Measurements from ENCODE around the gene DUS4L. TPM values are rescaled to one million over a fixed set of nuclear protein-coding genes. Genes with fewer than 3 reads are reported as not detected.

DUS4L gene
- total and polyA plus RNA-seq, 7 experiments from 2014 or later = 7.5 to 14.1 (median 10.4) TPM

DNA sequence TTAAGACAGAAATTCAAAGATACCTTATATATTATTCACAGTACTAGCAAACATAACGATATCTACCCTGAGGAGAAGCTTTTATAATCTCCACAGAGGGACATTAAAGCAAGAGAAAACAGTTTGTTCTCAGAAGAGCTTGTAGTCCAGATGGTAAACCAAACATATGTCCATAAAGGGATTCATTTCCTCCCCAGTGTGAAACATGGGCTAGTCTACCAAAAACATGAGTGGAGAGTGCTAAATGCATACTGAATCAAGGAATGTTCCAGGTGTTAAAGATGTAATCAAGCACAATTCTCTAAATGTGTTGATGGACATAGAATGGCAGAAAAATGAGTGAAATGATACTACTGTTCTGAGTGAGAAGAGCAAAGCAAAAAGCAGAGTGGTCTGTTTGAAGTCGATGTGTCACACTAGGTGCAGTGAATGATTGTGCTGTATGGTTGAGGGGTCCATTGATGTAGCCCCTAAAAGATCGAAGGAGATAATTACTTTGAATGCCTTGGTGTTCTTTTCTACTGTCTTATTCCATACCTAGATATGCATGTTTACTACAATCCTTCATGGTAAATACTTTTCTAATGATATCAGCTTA is 41.5 kb downstream of the DUS4L start:
- H3K36me3 Mint-ChIP-seq = peaks cover 7 to 25% (median 20%) of the 10 kb centered on the region in 5 donors
- DNase-seq (no peak), ATAC-seq (no peak)
- Histone ChIP-seq H3K4me1 (ENCODE audit: control insufficient read depth in 2 of 2, insufficient read depth in 2 of 2, low read length in 2 of 2) (no peaks in the 10 kb centered on the region), H3K4me3 (ENCODE audit: low read length) (no peak overlapping the region), H3K9me3 (ENCODE audit: control insufficient read depth in 2 of 3, low read length in 3 of 3) (no peaks in the 10 kb centered on the region), H3K27ac (ENCODE audit: low read depth, low read length) (no peak overlapping the region), H3K36me3 (ENCODE audit: control insufficient read depth in 2 of 3, insufficient read depth in 3 of 3, low read length in 3 of 3) (no peaks in the 10 kb centered on the region), H3K27me3 (ENCODE audit: control insufficient read depth in 2 of 2, insufficient read depth in 2 of 2, low read length in 2 of 2) (no peaks in the 10 kb centered on the region)
- H3K27me3 Mint-ChIP-seq = no peaks in the 10 kb centered on the region
- peaks cover 0 to 2% (median 0%) of the 10 kb centered on the region in 11 donors for H3K9me3 Mint-ChIP-seq
- POLR2A ChIA-PET = no interaction called here
- no peak overlapping the region for H3K27ac Mint-ChIP-seq
- peaks cover 0 to 7% (median 0%) of the 10 kb centered on the region in 7 donors for H3K4me1 Mint-ChIP-seq
- no peak overlapping the region for H3K4me3 Mint-ChIP-seq
- intact Hi-C loops (cut with micrococcal nuclease) = no loop called here
- CTCF ChIA-PET = no interaction called here

DNA sequence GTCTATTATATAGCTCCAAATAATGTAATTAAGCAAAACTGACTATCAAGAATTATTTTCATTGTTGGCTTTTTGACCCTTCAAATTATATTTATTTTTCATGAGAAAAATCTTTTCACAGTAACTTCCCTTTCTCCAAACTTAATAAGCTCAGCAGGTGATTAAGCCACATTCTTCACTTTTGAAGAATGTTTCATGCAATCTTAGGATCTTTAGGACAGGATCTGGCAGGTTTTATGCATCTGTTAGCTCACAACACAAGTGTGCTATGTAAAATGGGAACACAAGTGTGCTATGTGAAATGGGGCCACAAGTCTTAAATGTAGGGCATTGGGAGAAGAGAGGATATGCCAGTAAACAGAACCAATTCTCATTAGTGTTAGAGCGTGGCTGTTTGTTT is 42.5 kb downstream of the DUS4L start:
- Histone ChIP-seq H3K4me1 (ENCODE audit: control insufficient read depth in 2 of 2, insufficient read depth in 2 of 2, low read length in 2 of 2) (no peaks in the 10 kb centered on the region), H3K9me3 (ENCODE audit: control insufficient read depth in 2 of 3, low read length in 3 of 3) (no peaks in the 10 kb centered on the region), H3K36me3 (ENCODE audit: control insufficient read depth in 2 of 3, insufficient read depth in 3 of 3, low read length in 3 of 3) (no peaks in the 10 kb centered on the region), H3K27me3 (ENCODE audit: control insufficient read depth in 2 of 2, insufficient read depth in 2 of 2, low read length in 2 of 2) (no peaks in the 10 kb centered on the region), H3K4me3 (ENCODE audit: low read length) (no peak overlapping the region), H3K27ac (ENCODE audit: low read depth, low read length) (no peak overlapping the region)
- Mint-ChIP-seq H3K4me3 (no peak overlapping the region), H3K27ac (no peak overlapping the region), H3K36me3 (peaks cover 7 to 23% (median 20%) of the 10 kb centered on the region in 5 donors), H3K4me1 (peaks cover 0 to 7% (median 0%) of the 10 kb centered on the region in 7 donors), H3K9me3 (peaks cover 0 to 2% (median 0%) of the 10 kb centered on the region in 11 donors), H3K27me3 (no peaks in the 10 kb centered on the region)
- intact Hi-C loops (cut with micrococcal nuclease) = no loop called here
- CTCF ChIA-PET = no interaction called here
- DNase-seq = no peak
- POLR2A ChIA-PET = no interaction called here
- ATAC-seq = no peak

- Mint-ChIP-seq H3K9me3 (peaks cover 0 to 2% (median 0%) of the 10 kb centered on the region in 11 donors), H3K27ac (no peak overlapping the region), H3K4me3 (no peak overlapping the region), H3K4me1 (peaks cover 0 to 19% (median 0%) of the 10 kb centered on the region in 7 donors), H3K27me3 (no peaks in the 10 kb centered on the region), H3K36me3 (peaks cover 8 to 37% (median 23%) of the 10 kb centered on the region in 5 donors)
- no peaks in the 10 kb centered on the region for H3K36me3 ChIP-seq (ENCODE audit: control insufficient read depth in 2 of 3, insufficient read depth in 3 of 3, low read length in 3 of 3)
- no peaks in the 10 kb centered on the region for H3K27me3 ChIP-seq (ENCODE audit: control insufficient read depth in 2 of 2, insufficient read depth in 2 of 2, low read length in 2 of 2)
- POLR2A ChIA-PET = interaction anchor here (1.0 kb wide), 1 partner anchor 441 kb away, joined by 4 read pairs; the partner anchor contains the start of gene HBP1
- intact Hi-C loops (cut with micrococcal nuclease) = no loop called here
- no peaks in the 10 kb centered on the region for H3K4me1 ChIP-seq (ENCODE audit: control insufficient read depth in 2 of 2, insufficient read depth in 2 of 2, low read length in 2 of 2)
- no peak overlapping the region for H3K4me3 ChIP-seq (ENCODE audit: low read length)
- H3K27ac ChIP-seq (ENCODE audit: low read depth, low read length) = no peak overlapping the region
- CTCF ChIA-PET = no interaction called here
- no peaks in the 10 kb centered on the region for H3K9me3 ChIP-seq (ENCODE audit: control insufficient read depth in 2 of 3, low read length in 3 of 3)
- DNase-seq = no peak
- no peak for ATAC-seq
These were observed 46.1 kb downstream of the DUS4L start for GRCh38 chr7:107609811-107610261.

DNA sequence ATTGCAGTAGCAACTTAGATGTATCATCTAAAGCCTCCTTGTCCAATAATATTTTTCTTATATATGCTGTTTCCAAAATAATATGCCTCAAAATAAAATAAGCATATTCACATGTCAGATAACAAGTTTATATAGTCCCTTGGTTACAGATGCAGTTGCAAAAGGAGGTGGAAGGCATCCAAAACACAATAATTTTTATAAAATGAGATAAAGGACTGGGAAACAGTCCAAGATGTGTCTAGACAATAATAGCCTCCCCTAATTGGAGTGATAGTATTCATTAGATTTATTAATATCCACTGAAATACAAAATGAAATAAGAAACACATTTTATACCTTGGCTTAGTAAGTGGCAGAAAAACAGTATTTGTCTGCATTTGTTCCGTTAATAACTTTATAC is 46.6 kb downstream of the DUS4L start:
- ChIA-PET CTCF (no interaction called here), POLR2A (no interaction called here)
- H3K4me1 ChIP-seq (ENCODE audit: control insufficient read depth in 2 of 2, insufficient read depth in 2 of 2, low read length in 2 of 2) = no peaks in the 10 kb centered on the region
- no peaks in the 10 kb centered on the region for H3K9me3 ChIP-seq (ENCODE audit: control insufficient read depth in 2 of 3, low read length in 3 of 3)
- H3K36me3 Mint-ChIP-seq = peaks cover 11 to 40% (median 26%) of the 10 kb centered on the region in 5 donors
- H3K27ac Mint-ChIP-seq = no peak overlapping the region
- intact Hi-C loops (cut with micrococcal nuclease) = no loop called here
- DNase-seq (no peak), ATAC-seq (no peak)
- no peaks in the 10 kb centered on the region for H3K36me3 ChIP-seq (ENCODE audit: control insufficient read depth in 2 of 3, insufficient read depth in 3 of 3, low read length in 3 of 3)
- no peak overlapping the region for H3K27ac ChIP-seq (ENCODE audit: low read depth, low read length)
- H3K4me3 Mint-ChIP-seq = no peak overlapping the region
- H3K27me3 Mint-ChIP-seq = no peaks in the 10 kb centered on the region
- H3K4me1 Mint-ChIP-seq = peaks cover 0 to 19% (median 0%) of the 10 kb centered on the region in 7 donors
- H3K9me3 Mint-ChIP-seq = peaks cover 0 to 2% (median 0%) of the 10 kb centered on the region in 11 donors
- H3K27me3 ChIP-seq (ENCODE audit: control insufficient read depth in 2 of 2, insufficient read depth in 2 of 2, low read length in 2 of 2) = no peaks in the 10 kb centered on the region
- H3K4me3 ChIP-seq (ENCODE audit: low read length) = no peak overlapping the region

GRCh38 chr7:107613439-107613838 is 49.7 kb downstream of the DUS4L start:
- CTCF ChIA-PET = no interaction called here
- no peaks in the 10 kb centered on the region for H3K9me3 ChIP-seq (ENCODE audit: control insufficient read depth in 2 of 3, low read length in 3 of 3)
- POLR2A ChIA-PET = no interaction called here
- no peaks in the 10 kb centered on the region for H3K4me1 ChIP-seq (ENCODE audit: control insufficient read depth in 2 of 2, insufficient read depth in 2 of 2, low read length in 2 of 2)
- H3K27me3 Mint-ChIP-seq = no peaks in the 10 kb centered on the region
- no peak overlapping the region for H3K27ac ChIP-seq (ENCODE audit: low read depth, low read length)
- H3K9me3 Mint-ChIP-seq = peaks cover 0 to 2% (median 0%) of the 10 kb centered on the region in 11 donors
- H3K36me3 ChIP-seq (ENCODE audit: control insufficient read depth in 2 of 3, insufficient read depth in 3 of 3, low read length in 3 of 3) = no peaks in the 10 kb centered on the region
- H3K27ac Mint-ChIP-seq = no peak overlapping the region
- H3K4me3 Mint-ChIP-seq = no peak overlapping the region
- H3K4me3 ChIP-seq (ENCODE audit: low read length) = no peak overlapping the region
- no peaks in the 10 kb centered on the region for H3K27me3 ChIP-seq (ENCODE audit: control insufficient read depth in 2 of 2, insufficient read depth in 2 of 2, low read length in 2 of 2)
- intact Hi-C loops (cut with micrococcal nuclease) = no loop called here
- peaks cover 0 to 26% (median 0%) of the 10 kb centered on the region in 7 donors for H3K4me1 Mint-ChIP-seq
- no peak for DNase-seq
- H3K36me3 Mint-ChIP-seq = peaks cover 11 to 45% (median 29%) of the 10 kb centered on the region in 5 donors
- no peak for ATAC-seq

GRCh38 chr7:107613948-107614347 is 50.2 kb downstream of the DUS4L start:
- H3K36me3 Mint-ChIP-seq = peaks cover 7 to 42% (median 26%) of the 10 kb centered on the region in 5 donors
- ChIA-PET CTCF (no interaction called here), POLR2A (no interaction called here)
- no peak for ATAC-seq
- H3K4me1 Mint-ChIP-seq = peaks cover 0 to 26% (median 0%) of the 10 kb centered on the region in 7 donors
- Histone ChIP-seq H3K36me3 (ENCODE audit: control insufficient read depth in 2 of 3, insufficient read depth in 3 of 3, low read length in 3 of 3) (no peaks in the 10 kb centered on the region), H3K9me3 (ENCODE audit: control insufficient read depth in 2 of 3, low read length in 3 of 3) (no peaks in the 10 kb centered on the region), H3K27me3 (ENCODE audit: control insufficient read depth in 2 of 2, insufficient read depth in 2 of 2, low read length in 2 of 2) (no peaks in the 10 kb centered on the region), H3K4me1 (ENCODE audit: control insufficient read depth in 2 of 2, insufficient read depth in 2 of 2, low read length in 2 of 2) (no peaks in the 10 kb centered on the region), H3K4me3 (ENCODE audit: low read length) (no peak overlapping the region), H3K27ac (ENCODE audit: low read depth, low read length) (no peak overlapping the region)
- no peak overlapping the region for H3K27ac Mint-ChIP-seq
- H3K9me3 Mint-ChIP-seq = peaks cover 0 to 2% (median 0%) of the 10 kb centered on the region in 11 donors
- no peak for DNase-seq
- H3K4me3 Mint-ChIP-seq = no peak overlapping the region
- intact Hi-C loops (cut with micrococcal nuclease) = loop anchor here in 1 of 2 donors (2.0 kb wide), 1 partner anchor 45 kb away; no protein-coding TSS in a partner anchor
- H3K27me3 Mint-ChIP-seq = no peaks in the 10 kb centered on the region

- no peak for ATAC-seq
- intact Hi-C loops (cut with micrococcal nuclease) = loop anchor here in 1 of 2 donors (2.0 kb wide), 1 partner anchor 44 kb away; no protein-coding TSS in a partner anchor
- no peaks in the 10 kb centered on the region for H3K4me1 ChIP-seq (ENCODE audit: control insufficient read depth in 2 of 2, insufficient read depth in 2 of 2, low read length in 2 of 2)
- no peak for DNase-seq
- no peak overlapping the region for H3K4me3 ChIP-seq (ENCODE audit: low read length)
- no peaks in the 10 kb centered on the region for H3K36me3 ChIP-seq (ENCODE audit: control insufficient read depth in 2 of 3, insufficient read depth in 3 of 3, low read length in 3 of 3)
- H3K9me3 ChIP-seq (ENCODE audit: control insufficient read depth in 2 of 3, low read length in 3 of 3) = no peaks in the 10 kb centered on the region
- Mint-ChIP-seq H3K4me1 (peaks cover 0 to 26% (median 0%) of the 10 kb centered on the region in 7 donors), H3K27me3 (no peaks in the 10 kb centered on the region), H3K4me3 (peak overlapping the region in 1 of 10 donors; percentile 69), H3K27ac (no peak overlapping the region), H3K9me3 (peaks cover 0 to 2% (median 0%) of the 10 kb centered on the region in 11 donors), H3K36me3 (peaks cover 5 to 37% (median 23%) of the 10 kb centered on the region in 5 donors)
- H3K27ac ChIP-seq (ENCODE audit: low read depth, low read length) = no peak overlapping the region
- H3K27me3 ChIP-seq (ENCODE audit: control insufficient read depth in 2 of 2, insufficient read depth in 2 of 2, low read length in 2 of 2) = no peaks in the 10 kb centered on the region
- ChIA-PET POLR2A (no interaction called here), CTCF (no interaction called here)
These were observed 50.7 kb downstream of the DUS4L start for GRCh38 chr7:107614425-107614824.

Data from naive thymus-derived CD4-positive, alpha-beta T cell (primary cell).